Epithelial cell of proximal tubule (primary cell): ENCODE results near the gene EXD1. TPM values are rescaled to one million over a fixed set of nuclear protein-coding genes. Genes with fewer than 3 reads are reported as not detected.

Experiments used
- DNase-seq: peaks from one replicate; pipeline ENCODE4 v3.0.0-alpha.2; 2011; ENCODE audit warnings: low read depth
- H3K4me3 ChIP-seq: 2 replicates; pipeline ENCODE4 v1.5.1; 2011; ENCODE audit warnings: low read depth, mild to moderate bottlenecking, low read length
- CTCF ChIP-seq: conservative IDR thresholded peaks from 2 replicates; pipeline ENCODE4 v1.5.1; 2012; ENCODE audit warnings: low read depth, mild to moderate bottlenecking, low read length
- total RNA-seq: library from RNA; depleted of rRNA; stranded (reverse); fragments of >200 nt; gene quantifications from 2 replicates; pipeline ENCODE4 v1.2.3, GENCODE V29; 2015

Gene EXD1
- total RNA-seq, 1 donor from 2014 or later = not detected

- no peak overlapping the region for H3K4me3 ChIP-seq
- TF ChIP-seq CTCF = no peak
- DNase-seq = no peak
Observed at GRCh38 chr15:41199470-41199869, 31.1 kb downstream of the EXD1 start.

- TF ChIP-seq CTCF = no peak
- no peak overlapping the region for H3K4me3 ChIP-seq
- DNase-seq = no peak
Observed at GRCh38 chr15:41194444-41194843, 36.1 kb downstream of the EXD1 start.

- H3K4me3 ChIP-seq = no peak overlapping the region
- DNase-seq = no peak
- no peak for TF ChIP-seq CTCF
Observed at GRCh38 chr15:41183581-41183980, 47.0 kb downstream of the EXD1 start.

- no peak for DNase-seq
- no peak for TF ChIP-seq CTCF
- no peak overlapping the region for H3K4me3 ChIP-seq
Observed at GRCh38 chr15:41182266-41182665, 48.3 kb downstream of the EXD1 start.

GRCh38 chr15:41180206-41180789 lies 50.3 kb downstream of the EXD1 start:
- TF ChIP-seq CTCF = no peak
- H3K4me3 ChIP-seq = no peak overlapping the region
- no peak for DNase-seq

- DNase-seq = no peak
- no peak overlapping the region for H3K4me3 ChIP-seq
- TF ChIP-seq CTCF = no peak
Observed at GRCh38 chr15:41169781-41170180, 60.8 kb downstream of the EXD1 start.

- DNase-seq = no peak
- H3K4me3 ChIP-seq = no peak overlapping the region
- no peak for TF ChIP-seq CTCF
Observed at GRCh38 chr15:41169086-41169485, 61.5 kb downstream of the EXD1 start.
